GM21737 (cell line): Measurements from ENCODE around the gene HIRA.

Experiments
- ATAC-seq: cut with Tn5 transposase; IDR thresholded peaks from one replicate; pipeline ENCODE4 v1.9.1; 2021; ENCODE audit warnings: mild to moderate bottlenecking, moderate library complexity; ENCODE audit not compliant: unreplicated experiment

HIRA gene

DNA sequence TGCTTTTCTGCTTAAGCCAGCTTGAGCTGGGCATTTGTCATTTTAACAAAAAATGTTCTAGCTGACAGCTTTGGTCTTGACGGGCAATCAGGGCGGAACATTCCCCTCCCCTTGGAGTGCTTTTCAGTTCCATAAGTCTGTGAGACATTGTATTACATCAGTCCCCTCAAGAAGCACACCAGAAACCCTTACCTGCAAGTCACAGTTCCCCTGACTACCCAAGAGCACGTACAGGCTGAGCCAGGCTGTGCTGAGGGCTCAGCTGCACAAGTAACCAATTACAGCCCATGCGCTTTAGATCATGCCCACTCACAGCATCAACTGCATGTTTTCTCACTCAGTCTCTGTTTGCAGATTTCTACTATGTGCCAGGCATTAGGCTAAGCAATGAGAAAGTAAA lies 19.1 kb downstream of the HIRA start:
- ATAC-seq, result no peak

DNA sequence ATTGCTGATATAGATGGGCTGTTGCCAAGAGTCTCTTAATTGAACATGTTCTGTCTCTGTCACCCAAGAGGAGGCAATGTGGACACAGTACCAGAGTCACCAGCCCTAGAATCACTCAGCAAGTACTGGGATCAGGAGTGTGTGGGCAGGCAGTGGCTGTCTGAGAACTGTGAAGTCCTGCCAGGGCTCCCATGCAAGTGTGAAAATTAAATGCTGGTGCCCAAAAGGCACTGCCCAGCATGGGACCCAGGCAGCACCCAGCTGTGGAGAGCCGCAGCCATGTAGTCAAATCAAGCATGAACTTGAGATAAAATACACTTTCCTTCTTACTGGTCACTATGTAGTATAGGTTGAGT lies 19.9 kb downstream of the HIRA start:
- no peak for ATAC-seq

DNA sequence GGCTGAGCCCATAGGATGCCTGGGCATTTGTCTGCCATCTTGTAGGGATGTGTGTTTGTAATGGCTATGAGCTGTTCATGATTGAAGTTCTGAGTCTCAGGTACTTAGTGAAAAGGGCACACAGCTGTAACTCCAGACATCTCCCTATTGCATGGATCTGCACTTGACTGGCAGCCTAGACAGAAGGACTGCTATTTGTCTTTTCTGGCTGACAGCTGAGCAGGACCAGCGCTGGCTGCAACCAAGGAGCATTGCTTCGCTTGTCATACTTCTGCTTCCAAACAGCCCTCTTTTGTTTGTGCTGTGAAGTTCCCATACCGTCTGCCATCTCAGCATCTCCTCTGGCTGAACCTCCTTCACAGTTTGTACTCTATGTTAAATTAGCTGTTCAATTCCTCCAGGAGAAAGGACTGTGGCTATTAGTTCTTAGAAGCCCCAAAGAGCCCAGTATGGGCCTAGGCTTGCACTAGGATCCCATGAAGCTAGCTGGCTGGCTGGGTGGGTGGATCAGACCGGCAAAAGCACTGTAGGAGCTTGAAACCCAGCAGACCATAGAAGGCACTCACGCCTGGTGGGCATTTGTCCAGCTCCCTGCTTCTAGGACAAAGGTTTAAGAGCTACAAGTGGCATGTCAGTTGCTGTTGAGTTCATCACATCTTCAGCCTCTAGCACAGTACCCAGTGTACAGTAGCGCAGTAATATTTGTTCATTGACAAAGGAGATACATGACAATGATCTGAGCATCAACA lies 20.4 kb downstream of the HIRA start:
- ATAC-seq, result no peak

DNA sequence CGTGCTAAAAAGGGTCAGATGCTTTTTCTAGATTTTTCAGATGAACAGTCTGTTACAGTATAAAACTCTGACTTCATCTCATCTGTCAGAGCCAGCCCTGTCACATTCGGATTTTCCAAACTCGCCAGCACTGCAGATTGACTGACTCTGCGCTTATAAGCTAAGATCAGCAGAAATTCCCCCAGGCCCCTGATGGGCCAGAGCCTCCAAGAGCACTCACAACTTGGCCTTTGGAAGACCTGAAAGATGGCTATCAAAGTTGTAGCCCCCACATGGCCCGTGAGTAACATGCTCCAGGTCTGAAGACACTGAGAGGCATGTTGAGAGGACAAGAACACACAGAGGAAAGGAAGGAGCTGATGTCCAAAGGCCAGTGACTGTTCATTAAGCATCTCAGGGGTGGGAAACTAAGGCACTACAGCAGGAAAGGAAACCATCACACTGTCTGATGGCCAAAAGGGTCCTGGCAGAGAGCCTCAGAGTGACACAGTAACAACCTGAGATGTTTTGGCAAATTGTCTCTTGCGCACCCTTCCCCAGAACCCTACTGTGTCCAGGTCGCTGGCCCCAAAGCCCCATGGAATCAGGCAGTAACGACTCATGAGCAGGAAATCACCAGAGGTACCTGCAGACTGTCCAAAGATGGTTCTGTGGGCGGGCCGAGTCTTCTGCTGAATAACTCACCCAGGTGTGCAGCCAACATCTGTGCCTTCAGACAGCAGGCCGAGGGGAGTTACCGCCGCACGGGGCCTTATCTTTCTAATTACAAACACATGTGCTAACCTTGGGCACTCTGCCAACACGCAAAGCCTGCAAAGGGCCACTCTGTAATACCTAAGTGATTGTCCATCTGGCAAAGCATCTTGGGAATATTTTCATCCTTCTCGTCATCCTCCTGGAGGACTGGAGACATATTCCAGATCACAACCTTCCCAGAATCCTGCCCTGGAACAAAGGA lies 23.6 kb downstream of the HIRA start:
- no peak for ATAC-seq

DNA sequence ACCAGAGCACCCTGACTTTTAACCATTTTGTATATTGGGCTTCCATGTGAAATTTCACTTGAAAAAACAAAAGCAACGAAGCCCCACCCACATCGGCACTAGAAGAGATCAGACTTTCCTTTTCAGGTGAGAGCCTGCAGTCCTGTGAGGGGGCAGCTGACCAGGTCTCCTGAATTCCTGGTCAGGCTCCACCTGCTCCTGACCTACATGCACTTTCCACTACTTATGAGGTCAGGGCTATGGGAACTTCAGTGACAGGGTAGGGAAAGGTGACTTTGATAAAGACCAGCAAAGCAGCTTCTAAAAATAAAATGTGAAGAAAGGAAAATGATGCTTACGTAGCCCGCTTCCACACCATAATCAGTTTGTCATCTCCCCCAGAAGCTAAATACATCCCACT lies 24.7 kb downstream of the HIRA start:
- no peak for ATAC-seq

DNA sequence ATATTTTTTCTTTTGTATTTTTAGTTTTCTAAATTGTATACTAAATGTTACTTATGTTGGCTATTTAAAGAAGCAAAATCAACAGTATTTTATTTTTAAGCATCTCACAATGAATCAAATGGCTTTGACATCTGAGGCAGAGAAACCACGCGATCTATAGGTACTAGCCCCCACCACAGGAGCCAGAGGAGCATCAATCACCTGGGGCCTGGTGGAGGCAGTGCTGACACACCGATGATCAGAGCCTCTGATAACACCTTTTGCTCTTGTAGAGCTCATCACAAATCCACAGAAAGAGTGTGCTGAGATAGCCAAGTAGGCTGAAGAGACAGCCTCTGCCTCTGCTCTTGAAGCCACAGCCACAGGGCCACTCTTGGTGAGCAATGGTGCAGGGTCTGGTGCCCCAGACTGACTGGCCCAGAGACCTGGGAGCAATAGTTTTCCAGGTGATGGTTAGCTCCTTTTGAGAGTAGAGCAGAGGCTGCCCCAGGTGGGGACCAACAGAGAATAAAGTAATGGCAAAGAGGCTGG lies 25.2 kb downstream of the HIRA start:
- ATAC-seq, result no peak

DNA sequence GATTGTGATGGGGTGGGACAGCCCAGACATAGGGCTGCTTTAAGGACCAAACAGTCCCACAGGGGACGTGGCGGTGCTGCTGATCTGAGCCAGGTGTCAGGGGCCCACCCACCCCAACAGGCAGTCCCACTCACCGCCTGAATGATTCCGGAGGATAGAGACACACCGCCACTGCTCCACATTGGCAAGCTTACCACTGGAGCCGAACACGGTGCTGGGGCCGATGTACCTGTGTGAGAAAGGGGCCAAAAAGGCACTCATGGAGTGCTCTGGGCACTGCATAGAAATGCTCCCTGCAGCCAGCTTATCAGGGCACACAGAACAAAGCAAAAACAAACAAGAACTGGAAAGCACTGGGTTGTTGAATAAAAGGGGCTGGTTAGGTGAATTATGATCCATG lies 25.9 kb downstream of the HIRA start:
- ATAC-seq, result no peak

DNA sequence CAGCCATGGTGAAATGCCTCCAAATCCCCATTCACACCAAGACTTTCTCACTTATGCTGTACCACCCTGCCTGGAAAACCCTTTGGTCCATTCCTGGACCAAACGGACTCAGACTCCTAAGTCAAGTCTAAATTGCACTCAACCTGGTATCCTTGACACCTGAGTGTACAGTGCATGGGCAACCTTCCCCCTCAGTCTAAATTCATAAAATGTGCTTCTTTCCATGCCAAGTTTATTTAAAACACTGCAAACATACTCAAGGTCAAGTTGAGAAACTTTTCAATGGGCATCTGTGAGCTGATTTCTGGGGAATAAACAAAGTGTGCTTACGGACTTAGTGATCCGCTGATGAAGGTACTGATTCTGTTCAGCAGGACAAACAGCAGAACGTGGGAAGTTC lies 26.4 kb downstream of the HIRA start:
- no peak for ATAC-seq

DNA sequence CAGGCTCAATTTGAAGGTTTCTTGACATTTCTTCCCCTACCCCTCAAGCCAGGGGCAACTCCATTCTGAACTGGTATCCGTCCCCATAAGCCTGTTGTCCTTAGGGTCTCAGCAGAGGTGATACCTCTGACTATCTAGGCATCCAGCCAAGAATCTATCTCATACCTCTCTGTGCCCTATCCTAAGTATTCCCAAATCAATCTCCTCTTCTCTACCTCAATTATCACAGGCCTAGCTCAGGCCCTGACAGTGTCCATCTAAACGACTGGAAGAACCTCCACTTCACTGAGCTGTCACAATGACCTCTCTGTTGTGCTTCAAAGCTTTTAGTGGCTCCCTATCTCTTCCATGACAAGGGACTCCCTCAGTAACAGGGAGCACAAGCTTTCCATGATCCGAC lies 26.9 kb downstream of the HIRA start:
- no peak for ATAC-seq

DNA sequence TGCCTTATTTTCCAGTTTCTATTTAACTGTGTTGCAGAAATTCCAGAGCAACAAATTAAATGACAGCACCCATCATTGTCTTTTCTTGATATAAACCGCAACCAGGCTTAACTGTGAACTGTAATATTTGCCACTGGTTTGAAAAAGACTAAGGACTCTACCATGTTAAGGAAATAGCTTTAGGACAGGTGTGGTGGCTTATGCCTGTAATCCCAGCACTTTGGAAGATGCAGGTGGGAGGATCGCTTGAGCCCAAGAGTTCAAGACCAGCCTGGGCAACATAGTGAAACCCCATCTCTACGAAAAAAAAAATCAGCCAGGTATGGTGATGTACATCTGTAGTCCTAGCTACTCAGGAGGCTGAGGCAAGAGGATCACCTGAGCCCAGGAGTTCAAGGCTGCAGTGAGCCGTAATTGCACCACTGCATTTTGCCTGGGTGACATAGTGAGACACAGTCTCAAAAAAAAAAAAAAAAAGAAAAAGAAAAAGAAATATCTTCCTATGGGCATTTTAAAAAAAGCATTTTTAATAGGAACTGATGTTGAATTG lies 28.8 kb downstream of the HIRA start:
- no peak for ATAC-seq

DNA sequence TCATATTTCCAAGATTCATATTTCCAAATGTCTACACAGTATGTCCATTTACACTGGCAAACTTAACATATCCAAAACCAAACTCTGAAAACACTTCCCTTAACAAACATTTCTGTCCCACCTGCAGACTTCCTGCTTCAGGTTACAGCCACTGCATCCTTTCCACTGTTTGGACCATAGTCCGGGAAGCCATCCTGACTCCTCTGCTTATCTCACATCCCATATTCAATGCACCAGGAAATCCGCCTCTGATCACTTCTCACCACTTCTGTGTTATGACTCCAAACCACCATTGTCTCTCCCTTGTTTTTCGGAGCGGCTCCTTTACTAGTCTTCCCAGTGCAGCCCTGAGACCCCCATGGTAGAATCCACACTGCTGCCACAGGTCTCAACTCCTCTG lies 30.1 kb downstream of the HIRA start:
- ATAC-seq, result no peak

DNA sequence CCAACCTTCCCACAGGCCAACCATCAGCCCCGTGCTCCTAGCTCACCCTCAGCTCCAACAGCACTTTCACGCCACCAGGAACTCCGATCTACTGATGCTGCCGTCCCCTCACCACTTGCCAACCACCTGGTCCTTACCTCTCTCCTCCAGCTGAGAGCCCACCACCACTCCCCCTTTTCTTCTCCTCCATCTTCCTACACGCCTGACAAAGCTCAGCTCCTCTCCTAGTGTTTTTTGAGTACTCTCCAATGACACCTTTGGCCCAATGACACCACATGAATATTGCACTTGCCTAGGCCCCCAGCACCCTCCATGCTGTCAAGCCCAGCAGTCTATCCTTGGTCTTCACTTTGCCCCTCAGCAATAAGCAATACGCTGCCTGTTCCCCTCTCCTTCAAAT lies 30.7 kb downstream of the HIRA start:
- no peak for ATAC-seq

DNA sequence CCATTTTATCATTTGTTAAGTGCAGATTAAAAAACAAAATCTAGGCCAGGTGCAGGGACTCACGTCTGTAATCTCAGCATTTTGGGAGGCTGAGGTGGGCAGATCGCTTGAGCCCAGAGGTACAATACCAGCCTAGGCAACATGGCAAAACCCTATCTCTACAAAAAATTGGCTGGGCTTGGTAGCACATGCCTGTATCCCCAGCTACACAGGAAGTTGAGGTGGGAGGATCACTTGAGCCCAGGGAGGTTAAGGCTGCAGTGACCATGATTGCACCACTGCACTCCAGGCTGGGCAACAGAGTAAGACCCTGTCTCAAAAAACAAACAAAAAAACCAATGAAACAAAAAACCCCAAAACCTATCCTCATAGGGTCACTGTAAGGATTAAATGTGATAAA lies 32.9 kb downstream of the HIRA start:
- ATAC-seq, result no peak

DNA sequence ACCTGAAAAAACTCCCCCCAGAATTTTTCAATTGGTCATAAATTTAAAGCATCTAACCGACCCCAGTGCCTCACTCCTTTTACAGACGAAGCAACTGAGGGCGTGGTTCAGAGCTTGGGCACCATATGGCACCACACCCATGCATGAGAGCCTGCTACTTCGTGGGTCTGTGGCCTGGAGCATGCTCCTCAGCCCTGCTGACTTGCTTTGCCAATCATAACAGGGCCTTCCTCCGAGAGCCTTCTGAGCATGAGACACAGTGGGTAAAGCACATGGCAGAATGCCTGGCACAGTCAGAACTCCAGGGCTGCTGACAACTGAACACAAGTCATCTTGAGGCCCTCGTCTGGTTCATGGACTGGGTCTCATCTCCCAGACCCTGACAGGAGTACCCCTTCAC lies 33.3 kb downstream of the HIRA start:
- no peak for ATAC-seq

DNA sequence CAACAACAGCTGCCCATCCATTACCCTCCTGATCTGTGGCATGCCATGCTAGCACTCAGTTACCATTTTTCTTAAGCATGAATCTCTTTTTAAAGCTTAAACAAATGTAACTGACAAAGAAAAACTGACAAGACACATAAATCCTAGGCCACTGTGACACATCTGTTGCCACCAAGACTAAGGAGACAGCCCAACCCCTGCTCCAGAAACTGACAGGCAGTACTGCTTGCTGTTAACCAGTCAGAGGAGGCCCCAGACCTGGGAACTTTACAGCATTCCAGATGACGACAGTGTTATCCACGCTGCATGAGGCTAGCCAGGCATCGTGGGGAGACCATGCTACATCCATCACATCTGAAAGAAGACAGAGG lies 33.8 kb downstream of the HIRA start:
- ATAC-seq, result no peak

DNA sequence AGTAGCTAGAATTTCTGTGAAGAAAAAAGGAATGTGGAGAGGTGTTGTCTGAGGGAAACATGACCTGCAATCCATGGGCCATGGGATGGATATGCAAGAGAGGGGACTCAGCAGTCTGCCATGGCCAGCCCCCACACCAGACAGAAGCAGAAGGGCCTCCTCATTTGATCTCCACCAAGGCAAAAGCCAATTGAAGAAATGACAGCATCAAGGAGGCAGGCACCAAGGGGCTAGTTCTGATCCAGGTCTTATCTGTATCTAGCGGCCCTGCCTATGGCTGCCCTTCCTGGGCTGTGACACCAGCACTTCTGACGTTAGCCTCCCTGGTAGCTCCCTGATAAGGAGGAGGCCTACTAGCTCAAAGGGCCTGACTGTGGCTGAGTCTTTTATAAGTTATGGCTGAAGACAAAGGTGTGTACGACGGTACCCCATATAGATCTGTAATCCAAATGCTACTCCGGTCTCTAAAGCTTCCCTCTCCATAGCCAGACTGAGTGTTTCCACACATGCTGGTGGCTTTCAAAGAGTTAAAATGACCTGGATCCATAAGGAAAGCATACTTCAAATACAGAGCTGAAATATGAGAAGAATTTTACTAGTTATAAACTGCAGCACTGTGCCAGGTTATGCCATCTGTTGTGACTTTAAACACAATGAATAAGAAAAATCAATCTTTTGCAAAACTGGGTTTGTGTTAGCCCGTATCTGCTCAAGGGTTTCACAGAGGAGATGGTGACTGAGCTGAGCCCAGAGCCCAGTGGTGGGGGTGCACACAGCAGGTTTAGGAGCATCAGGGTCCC lies 34.4 kb downstream of the HIRA start:
- no peak for ATAC-seq

DNA sequence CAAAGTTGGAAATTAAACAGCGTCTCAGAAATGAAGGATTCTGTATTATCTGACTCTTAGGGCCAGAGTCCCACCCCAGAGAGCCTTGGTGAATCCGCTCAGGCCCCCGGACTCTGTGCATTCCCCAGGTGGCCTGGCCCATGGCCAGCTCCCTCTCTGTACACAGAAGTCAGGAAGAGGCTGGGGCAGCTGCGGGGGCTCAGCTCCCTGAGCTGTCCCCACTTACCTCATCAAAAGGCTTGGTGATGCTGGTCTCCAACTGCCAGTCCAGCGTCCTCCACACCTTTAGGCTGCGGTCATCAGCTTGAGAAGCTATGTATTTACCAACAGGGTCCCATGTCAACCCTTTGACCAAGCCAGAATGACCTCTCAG lies 35.0 kb downstream of the HIRA start:
- no peak for ATAC-seq

DNA sequence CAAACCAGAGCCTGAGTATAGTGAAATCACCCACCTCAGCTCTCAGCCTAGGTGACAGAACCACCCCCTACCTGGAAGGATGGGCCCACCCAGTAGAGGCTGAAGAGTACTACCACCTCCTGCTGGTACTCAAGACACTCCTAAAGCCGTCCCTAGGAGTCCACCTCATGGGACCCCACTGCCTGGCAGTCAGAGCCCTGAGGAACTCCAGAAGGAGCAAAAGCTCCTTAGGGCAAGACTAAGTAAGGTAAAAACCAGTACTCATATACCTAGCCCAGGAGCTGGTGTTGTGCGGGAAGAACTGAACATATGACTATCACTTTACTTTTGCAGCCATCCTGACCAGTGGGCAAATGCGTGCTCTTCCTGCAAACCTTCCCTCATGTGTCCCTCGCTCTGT lies 36.3 kb downstream of the HIRA start:
- no peak for ATAC-seq

DNA sequence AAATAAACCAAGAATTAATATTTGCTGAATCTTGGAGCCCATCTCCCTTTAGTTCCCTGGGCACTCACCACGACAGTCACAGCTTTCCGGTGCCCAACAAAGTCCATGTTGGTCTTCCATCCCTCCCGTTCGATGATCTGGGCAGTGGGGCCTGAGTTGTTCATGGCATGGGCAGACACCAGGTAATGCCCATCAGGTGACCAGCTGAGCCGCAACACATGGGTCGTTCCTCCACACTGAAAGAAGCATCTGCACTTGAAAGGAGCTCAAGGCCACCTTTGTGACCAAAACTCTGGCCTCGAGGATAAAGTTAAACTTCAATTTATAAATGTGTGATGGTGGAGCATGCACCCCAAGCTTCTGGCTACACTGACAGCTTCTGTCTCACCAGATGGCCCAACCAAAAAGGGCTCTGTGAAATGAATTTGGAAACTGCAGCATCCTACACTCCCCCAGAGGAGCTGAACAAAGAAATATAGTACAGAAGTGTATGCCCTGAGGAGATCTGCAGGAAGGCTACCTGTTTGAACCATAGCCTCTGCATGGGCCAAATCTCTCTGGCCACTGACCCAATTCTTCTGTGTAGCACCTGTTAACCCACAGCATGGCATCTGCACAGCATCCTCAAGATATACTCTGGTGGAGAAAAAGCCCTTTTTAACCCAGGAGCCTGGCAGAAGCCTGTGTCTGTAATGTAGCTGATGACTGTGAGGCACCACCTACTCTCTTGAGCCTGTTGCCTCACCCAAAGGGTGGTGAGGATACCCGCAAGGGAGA lies 37.1 kb downstream of the HIRA start:
- ATAC-seq, result no peak

DNA sequence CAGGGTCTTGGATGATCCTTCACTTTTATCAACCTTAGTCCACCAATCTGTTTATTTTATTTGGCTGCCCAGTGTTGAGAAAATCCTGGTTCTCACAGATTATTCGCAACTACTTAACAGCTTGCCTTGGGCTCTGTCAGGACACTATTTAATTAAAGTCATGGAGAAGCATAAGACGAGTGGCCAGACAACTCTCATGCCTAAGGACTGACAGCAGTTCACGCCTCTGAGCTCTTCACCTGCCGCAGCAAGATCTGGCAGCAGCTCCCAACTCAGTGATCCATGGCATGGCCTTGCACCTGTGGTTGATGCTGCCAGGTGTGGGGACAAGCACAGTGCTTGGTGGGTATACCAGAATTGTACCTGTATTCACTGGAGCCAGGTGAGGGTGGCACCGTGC lies 37.8 kb downstream of the HIRA start:
- ATAC-seq, result no peak
